AML-193 (cell line): Measurements from ENCODE around the gene ABHD15.

Source experiments
- DNase-seq, 2 experiments: peaks; one replicate each; lab custom pipeline; 2025; lab: John Stamatoyannopoulos, UW

The ABHD15 gene

DNA sequence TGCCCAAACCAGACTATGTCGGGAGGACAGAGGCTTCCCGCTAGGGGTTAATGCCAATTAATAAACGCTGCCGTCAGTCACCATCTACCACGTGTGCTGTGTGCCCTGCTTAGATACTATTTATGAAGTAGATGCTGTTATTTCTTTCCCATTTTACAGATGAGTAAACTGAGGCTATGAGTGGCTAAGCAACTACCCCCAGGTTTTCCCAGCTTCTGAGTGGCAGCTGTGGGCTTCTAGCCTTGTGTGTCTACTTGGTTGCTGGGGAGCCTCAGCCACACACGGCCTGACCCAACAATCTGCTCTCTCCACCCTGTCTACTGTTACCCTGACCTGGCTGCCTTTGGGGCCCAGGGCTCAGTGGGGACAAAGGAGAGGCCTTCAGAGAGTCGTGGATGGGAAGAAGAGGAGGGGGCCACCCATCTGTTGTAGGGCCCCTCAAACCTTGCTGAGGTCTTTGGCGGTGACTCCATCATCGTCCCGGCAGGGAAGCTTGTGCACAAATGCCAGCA lies 15.5 kb upstream of the ABHD15 start:
- DNase-seq: no peak

GRCh38 chr17:29581583-29582253 lies 14.9 kb upstream of the ABHD15 start:
- no peak for DNase-seq

GRCh38 chr17:29579866-29580771 lies 13.3 kb upstream of the ABHD15 start:
- DNase-seq: peak; percentile 85 to 86

DNA sequence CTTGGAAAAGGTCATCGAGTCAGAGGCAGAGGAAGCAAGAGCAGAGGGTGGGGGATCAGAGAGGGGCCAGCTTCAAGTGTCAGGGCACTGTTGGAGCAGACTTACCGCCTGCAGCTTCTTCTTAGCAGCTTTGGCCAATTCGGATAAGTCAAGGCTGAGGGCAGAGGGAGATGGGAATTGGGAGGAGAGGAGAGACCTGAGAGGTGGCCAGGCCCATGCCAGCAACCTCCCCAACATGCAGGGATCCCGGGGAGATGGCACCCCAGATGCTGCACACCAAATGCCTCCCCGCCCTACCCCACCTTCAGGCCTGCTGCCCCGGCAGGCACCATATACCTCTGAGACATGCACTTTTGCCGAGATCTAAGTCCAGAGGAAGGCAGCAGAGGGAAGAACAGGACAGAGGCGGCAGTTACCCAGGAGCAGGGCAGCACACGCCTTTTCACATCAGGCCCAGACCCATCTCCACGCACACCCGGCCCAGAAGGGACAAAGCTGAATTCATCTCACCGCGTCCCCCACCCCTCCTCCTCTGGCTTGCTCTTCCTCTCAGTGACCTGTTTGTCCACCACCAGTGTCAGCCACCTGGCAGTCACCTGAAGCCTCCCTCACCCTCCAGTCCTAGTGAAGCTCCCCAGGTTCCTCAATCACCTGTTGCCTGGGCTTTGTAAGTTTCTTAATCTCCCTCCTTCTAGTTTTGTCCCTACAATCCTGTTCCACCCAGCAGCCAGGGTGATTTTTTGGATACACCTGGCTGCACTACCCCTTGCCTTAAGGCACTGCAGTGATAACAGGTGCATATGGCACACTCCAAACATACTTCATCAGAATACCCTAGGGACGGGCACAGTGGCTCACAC lies 12.0 kb upstream of the ABHD15 start:
- no peak for DNase-seq

- no peak for DNase-seq
These were observed 10.8 kb upstream of the ABHD15 start for GRCh38 chr17:29577385-29578211.

GRCh38 chr17:29577001-29577370 lies 10.1 kb upstream of the ABHD15 start:
- DNase-seq: no peak

DNA sequence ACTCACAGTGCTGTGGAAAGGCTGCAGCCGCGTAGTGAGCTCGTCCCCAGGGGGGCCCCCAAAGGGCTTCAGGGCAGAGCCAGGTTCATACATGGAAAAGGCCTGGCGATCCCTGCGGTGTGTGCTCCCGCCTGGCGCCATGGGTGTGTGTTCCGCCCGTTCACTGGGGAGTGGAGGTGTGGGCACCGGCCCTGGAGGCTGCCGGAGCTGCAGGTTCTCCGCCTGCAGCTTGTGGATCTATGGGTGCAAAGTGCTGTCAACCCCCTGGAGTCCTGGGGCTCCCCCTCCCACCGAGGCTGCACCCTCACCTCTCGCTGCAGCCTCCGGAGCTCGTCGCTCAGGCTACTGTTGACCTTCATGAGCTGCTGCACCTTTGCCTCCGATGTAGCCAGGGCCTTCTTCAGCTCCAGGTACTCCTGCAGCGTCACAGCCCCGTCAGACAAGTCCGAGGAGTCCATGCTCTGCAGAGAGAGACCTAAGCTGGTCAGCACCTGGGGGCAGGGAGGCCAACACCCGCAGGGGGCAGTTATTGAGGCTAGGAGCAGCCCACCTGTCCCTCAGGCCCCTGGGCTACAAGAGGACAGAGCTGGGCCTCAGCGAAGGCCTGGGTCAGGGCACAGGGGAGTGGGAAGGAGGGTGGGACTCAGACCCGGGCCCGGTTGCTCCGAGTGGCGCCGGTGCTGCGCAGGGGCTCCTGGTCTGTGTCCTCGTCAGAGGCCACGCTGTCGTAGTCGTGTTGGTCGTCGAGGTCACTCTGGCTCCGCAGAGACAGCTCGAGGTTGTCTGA lies 9.6 kb upstream of the ABHD15 start:
- no peak for DNase-seq

GRCh38 chr17:29575511-29576213 lies 8.8 kb upstream of the ABHD15 start:
- no peak for DNase-seq

DNA sequence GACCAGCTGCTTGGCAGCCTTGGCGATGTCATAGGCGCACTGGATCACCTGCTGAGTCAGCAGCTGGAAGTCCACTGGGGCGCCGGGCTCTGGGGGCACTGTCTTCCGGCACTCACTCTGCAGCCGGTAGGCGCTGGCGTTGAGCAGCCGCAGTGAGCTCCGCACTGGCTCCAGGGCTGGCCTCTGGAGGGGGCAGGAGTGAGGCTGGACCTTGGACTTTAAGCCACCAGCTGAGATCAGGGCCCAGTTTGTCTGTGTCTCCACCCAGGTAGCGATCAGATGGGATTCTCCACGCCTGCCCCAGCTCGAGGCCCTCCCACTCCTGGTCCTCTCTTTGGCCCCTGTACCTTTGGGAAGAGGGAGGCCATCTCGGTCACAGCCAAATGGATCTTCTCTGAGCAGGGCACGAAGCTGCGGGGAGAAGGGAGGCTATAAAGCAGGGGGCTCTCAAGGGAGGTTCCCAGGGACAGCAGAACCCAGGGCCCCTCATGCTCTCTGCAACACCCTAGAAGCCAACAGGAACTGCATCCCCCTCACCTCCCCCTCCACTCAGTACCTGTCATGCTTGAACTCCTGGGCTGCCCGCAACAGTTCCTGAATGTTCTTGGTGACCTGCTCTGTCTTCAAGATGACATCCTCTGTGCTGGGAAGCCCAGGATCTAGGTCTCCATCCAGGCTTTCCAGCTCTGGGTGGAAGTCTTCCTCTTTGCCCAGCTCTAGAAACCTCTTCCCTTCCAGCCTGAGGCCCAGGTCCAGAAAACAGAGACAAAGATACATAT lies 8.1 kb upstream of the ABHD15 start:
- no peak for DNase-seq

DNA sequence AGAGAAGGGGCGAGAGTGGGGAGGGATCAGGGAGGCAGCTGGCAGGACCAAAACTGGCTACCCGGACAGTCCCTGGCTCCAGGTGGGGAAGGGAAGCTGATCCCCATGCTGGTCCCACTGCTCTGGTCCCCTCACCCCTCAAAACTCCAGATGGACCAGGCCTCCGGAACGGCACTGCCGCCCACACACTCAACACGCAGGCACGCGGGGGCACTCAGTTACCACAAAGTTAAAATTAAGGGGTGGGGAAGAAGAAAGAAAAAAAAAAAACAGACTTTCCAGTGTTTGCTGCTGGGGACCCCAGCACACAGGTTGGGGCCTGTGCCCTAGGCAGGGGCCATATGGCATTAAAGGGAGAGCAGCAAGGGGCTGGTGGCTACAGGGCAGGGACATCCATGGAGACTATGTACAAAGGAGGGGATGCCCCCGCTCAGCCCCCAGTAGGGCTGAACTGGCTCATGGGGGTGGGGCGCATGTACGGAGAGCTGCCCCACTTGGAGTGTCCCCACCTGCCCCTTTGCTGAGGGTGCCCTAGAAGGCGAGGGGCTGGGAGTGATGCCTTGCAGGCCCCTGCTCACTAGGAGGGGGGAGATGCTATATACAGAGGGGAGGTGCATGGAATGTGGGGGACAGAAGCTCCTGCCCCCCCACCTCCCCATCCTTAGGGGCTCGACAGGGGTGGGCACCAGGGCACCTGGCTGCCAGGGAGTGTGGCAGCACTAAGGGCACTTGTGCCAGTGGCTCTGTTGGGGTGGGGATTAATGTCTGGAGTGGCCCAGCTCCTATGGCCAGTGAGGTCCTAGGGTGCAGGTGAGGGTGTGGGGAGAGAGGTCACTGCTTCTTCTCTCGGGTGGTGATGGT lies 7.3 kb upstream of the ABHD15 start:
- no peak for DNase-seq

DNA sequence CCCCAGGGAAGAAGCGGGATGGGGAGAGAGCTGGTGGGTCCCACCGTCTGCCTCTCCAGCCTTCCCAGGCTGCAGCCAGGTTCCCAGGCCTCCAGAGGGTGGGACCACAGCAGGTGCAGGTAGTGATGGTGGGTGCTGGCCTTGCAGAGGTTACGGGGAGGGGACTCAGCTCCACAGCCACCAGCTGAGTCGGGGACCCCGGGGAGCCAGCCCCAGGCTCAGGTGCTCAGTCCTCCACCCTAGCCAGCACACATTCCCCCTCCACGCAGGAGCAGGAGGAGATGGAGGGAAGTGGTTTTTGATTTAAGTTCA lies 6.7 kb upstream of the ABHD15 start:
- DNase-seq: no peak

- DNase-seq: no peak
These were observed 6.1 kb upstream of the ABHD15 start for GRCh38 chr17:29572691-29573557.

- DNase-seq: no peak
These were observed 5.2 kb upstream of the ABHD15 start for GRCh38 chr17:29571883-29572681.

- no peak for DNase-seq
These were observed 4.6 kb upstream of the ABHD15 start for GRCh38 chr17:29571486-29571882.

- no peak for DNase-seq
These were observed 3.7 kb upstream of the ABHD15 start for GRCh38 chr17:29570521-29570920.

DNA sequence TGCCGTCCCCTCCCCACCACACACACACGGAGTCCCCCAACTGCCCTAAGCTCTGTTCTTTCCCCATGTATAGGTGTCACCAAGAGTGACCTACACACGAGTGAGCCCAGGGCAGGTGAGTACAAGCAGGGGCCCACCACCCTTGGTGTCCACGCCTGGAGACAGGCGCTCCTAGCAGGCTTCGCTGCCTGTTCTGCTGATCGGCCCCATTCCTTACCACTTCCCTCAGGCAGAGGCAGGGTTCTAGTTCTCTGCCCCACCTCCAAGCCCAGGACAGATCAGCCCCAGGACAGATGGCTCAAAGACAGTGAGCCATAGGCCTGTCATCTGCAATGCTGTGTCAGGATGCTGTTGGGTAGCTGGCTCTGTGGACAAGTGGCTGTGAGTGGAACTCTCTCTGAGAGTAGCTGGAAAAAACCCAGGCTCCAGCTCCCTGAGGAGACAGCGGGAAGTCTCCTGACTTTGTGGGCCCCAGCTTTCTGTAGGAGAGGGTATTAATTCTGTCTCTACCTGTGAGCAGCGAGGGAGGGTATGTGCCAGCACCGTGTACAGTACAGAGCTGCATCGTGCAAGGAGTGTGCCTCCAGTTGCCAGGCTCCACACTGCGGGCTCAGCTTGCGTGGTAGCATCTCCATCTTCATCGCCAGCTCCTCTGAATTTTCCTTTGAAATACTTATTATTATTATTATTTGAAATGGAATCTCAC lies 2.6 kb upstream of the ABHD15 start:
- DNase-seq: no peak
